GM12878 (cell line): ENCODE results near the gene MSANTD2. TPM values are rescaled to one million over a fixed set of nuclear protein-coding genes. Genes with fewer than 3 reads are reported as not detected.

Source experiments
- ATAC-seq: fragments of 200-7000 bp; cut with Tn5 transposase; 3 replicates; pipeline ENCODE4 v1.9.1; 2020; ENCODE audit warnings: mild to moderate bottlenecking, moderate library complexity
- BruUV-seq: library from RNA; stranded (reverse); fragments of 400-500 nt; replicated peaks from 2 replicates; lab custom pipeline; 2021; lab: Mats Ljungman, UMichigan
- CTCF ChIA-PET: fragments of 300-600 bp; sonication (Branson Sonifier 250); formaldehyde crosslinking; extraction: SDS; loops from one replicate; lab custom pipeline; 2021; ENCODE audit warnings: inconsistent platforms; lab: Yijun Ruan, JAX
- POLR2A ChIA-PET: fragments of 350-600 bp; formaldehyde crosslinking; extraction: SDS; loops from one replicate; lab custom pipeline; 2021; ENCODE audit warnings: inconsistent platforms; lab: Charles Lee
- RAD21 ChIA-PET: fragments of 300-600 bp; sonication (Branson Sonifier 250); formaldehyde crosslinking; loops from one replicate; lab custom pipeline; 2023; ENCODE audit warnings: antibody characterized with exemption; ENCODE audit not compliant: unreplicated experiment; lab: Charles Lee
- SMC1A ChIA-PET: fragments of 300-600 bp; sonication (Branson Sonifier 250); formaldehyde crosslinking; loops from one replicate; lab custom pipeline; 2023; ENCODE audit not compliant: unreplicated experiment, uncharacterized antibody; lab: Charles Lee
- DNase-seq: peaks from one replicate; pipeline ENCODE4 v3.0.0-alpha.2; 2011; ENCODE audit warnings: low read depth, low spot score
- FAIRE-seq: peaks from 3 replicates; lab custom pipeline; 2011; peaks lifted over from hg19 to GRCh38; lab: Jason Lieb, UNC
- H2AFZ ChIP-seq: 2 replicates; pipeline ENCODE4 v1.6.0; 2011; ENCODE audit warnings: low read depth, low read length, control low read depth; ENCODE audit not compliant: control insufficient read depth
- H3K27ac ChIP-seq: 2 replicates; pipeline ENCODE4 v1.5.1; 2011; ENCODE audit warnings: control low read depth; ENCODE audit not compliant: control insufficient read depth, insufficient read depth
- H3K27me3 ChIP-seq, 2 experiments: replicated peaks in 1 of 2; 2 replicates each; pipeline versions ENCODE4 v1.6.0 to v1.6.1; 2011; ENCODE audit warnings: low read length in 1 of 2; ENCODE audit not compliant: control insufficient read depth in 2 of 2, insufficient read depth in 2 of 2
- H3K36me3 ChIP-seq, 2 experiments: 2 replicates each; pipeline ENCODE4 v1.5.1; 2011; ENCODE audit warnings: low read length in 1 of 2; ENCODE audit not compliant: control insufficient read depth in 2 of 2, insufficient read depth in 2 of 2
- H3K4me1 ChIP-seq: 2 replicates; pipeline ENCODE4 v1.6.1; 2011; ENCODE audit warnings: mild to moderate bottlenecking, low read length, moderate library complexity, mixed read lengths; ENCODE audit not compliant: control insufficient read depth, insufficient read depth
- H3K4me2 ChIP-seq: 2 replicates; pipeline ENCODE4 v1.6.0; 2011; ENCODE audit warnings: control low read depth; ENCODE audit not compliant: control insufficient read depth, insufficient read depth
- H3K4me3 ChIP-seq: fragments of 200-600 bp; sonication (generic); 2 replicates; pipeline ENCODE4 v1.5.1; 2016
- H3K79me2 ChIP-seq: 2 replicates; pipeline ENCODE4 v1.6.0; 2011; ENCODE audit warnings: low read length; ENCODE audit not compliant: control insufficient read depth, insufficient read depth
- H3K9ac ChIP-seq: 2 replicates; pipeline ENCODE4 v1.8.0; 2011; ENCODE audit warnings: low read length, control low read depth, mixed read lengths; ENCODE audit not compliant: control insufficient read depth, insufficient read depth
- H3K9me3 ChIP-seq: replicated peaks from 3 replicates; pipeline ENCODE4 v1.5.1; 2011; ENCODE audit warnings: mild to moderate bottlenecking, low read length; ENCODE audit not compliant: control insufficient read depth, insufficient read depth
- H4K20me1 ChIP-seq: 2 replicates; pipeline ENCODE4 v1.6.0; 2011; ENCODE audit not compliant: control insufficient read depth, insufficient read depth
- E2F4 ChIP-seq: IDR thresholded peaks from 2 replicates; pipeline ENCODE4 v1.6.1; 2012; ENCODE audit warnings: low read depth, low read length, improper control_type of control experiment
- IRF5 ChIP-seq: fragments of 450-650 bp; IDR thresholded peaks from 2 replicates; pipeline ENCODE4 v1.6.1; 2017; ENCODE audit warnings: borderline replicate concordance
- LARP7 ChIP-seq: fragments of 450-650 bp; IDR thresholded peaks from 2 replicates; pipeline ENCODE4 v1.6.1; 2017; ENCODE audit warnings: mild to moderate bottlenecking
- MTA3 ChIP-seq: IDR thresholded peaks from 2 replicates; pipeline ENCODE4 v1.6.1; 2012; ENCODE audit warnings: low read length, inconsistent platforms, borderline replicate concordance
- NFYB ChIP-seq: IDR thresholded peaks from 2 replicates; pipeline ENCODE4 v1.6.1; 2011; ENCODE audit warnings: low read depth, mild to moderate bottlenecking, low read length, improper control_type of control experiment, moderate library complexity; ENCODE audit not compliant: insufficient read depth
- POLR2A ChIP-seq: IDR thresholded peaks from 2 replicates; pipeline ENCODE4 v1.6.1; 2011; ENCODE audit warnings: low read depth, mild to moderate bottlenecking, low read length
- SIX5 ChIP-seq: IDR thresholded peaks from 2 replicates; pipeline ENCODE4 v1.6.1; 2011; ENCODE audit warnings: mild to moderate bottlenecking, low read depth, low read length, moderate library complexity; ENCODE audit not compliant: severe bottlenecking
- SP1 ChIP-seq: IDR thresholded peaks from one replicate; pipeline ENCODE4 v1.6.1; 2011; ENCODE audit warnings: low read depth, low read length
- STAT3 ChIP-seq: IDR thresholded peaks from 2 replicates; pipeline ENCODE4 v1.6.1; 2011; ENCODE audit warnings: low read depth, low read length, improper control_type of control experiment
- WGBS: methylation state at CpG from one replicate; pipeline ENCODE4 v1.1.6; 2016; ENCODE audit warnings: low lambda C conversion rate; ENCODE audit not compliant: insufficient replicate concordance, insufficient coverage; ENCODE audit errors: missing lambda C conversion rate; 5-methylcytosine and 5-hydroxymethylcytosine counted together
- in situ Hi-C: fragments of 300-500 bp; cut with MboI; formaldehyde crosslinking; loops from 9 replicates; pipeline ENCODE4 v1.14.3; 2018; ENCODE audit warnings: mixed read lengths
- intact Hi-C: fragments of 100-400 bp; cut with micrococcal nuclease; formaldehyde crosslinking; loops from one replicate; pipeline ENCODE4 v1.14.2; 2022; ENCODE audit not compliant: unreplicated experiment
- polyA plus RNA-seq, 11 experiments: library from polyadenylated mRNA; depleted of rRNA in 4 of 11; unstranded in 6 of 11; stranded (reverse) in 5 of 11; fragments of >200 nt; fragmentation: Nextera tagmentation in 4 of 11; fragmentation: Illumina TruSeq in 1 of 11; extraction: Ambion mirVana in 4 of 11; extraction: Trizol in 1 of 11; gene quantifications; 1 replicate in 1 of 11; 2 replicates in 10 of 11; pipeline versions ENCODE4 v1.2.1 to v1.2.3, GENCODE V29; 2011 to 2016; ENCODE audit warnings: inconsistent platforms in 2 of 11, missing spikeins in 2 of 11, low read depth in 1 of 11
- total RNA-seq, 4 experiments: library from RNA; depleted of rRNA in 3 of 4; stranded (reverse); fragments of >200 nt in 3 of 4; fragmentation: Illumina TruSeq in 1 of 4; extraction: Trizol in 1 of 4; gene quantifications; 2 replicates each; pipeline versions ENCODE4 v1.2.1 to v1.2.3, GENCODE V29; 2013 to 2021

MSANTD2 gene
- total and polyA plus RNA-seq, 10 of the 15 experiments (the other 5 are each of a cell fraction or from before 2014, with no cell fraction given): 3.0 to 12.4 (median 8.0) TPM

GRCh38 chr11:124739479-124740276, 60.5 kb downstream of the MSANTD2 start, which contains the start of gene NRGN:
Gene NRGN, plus strand, starts transcription at chr11:124739942. Its CDS starts 143 bp downstream, at chr11:124740085.
- BruUV-seq: no TSS peak
- peak within 1 kb of the TSS; percentile 81 for H2AFZ ChIP-seq
- CTCF ChIA-PET: interaction anchor here (0.9 to 12.2 kb wide), 6 partner anchors 8 to 68 kb away, joined by 3 to 202 read pairs (median 6); partner anchors contain the start of genes ESAM, SIAE and SPA17
- WGBS: 3% methylated on average over 36 of the region's 59 CpGs
- peak; percentile 99 for ATAC-seq
- intact Hi-C loops (no loop called here), in situ Hi-C loops (no loop called here)
- H3K4me2 ChIP-seq: peak within 1 kb of the TSS; percentile 99
- H3K4me3 ChIP-seq: peak within 1 kb of the TSS; percentile 81
- H4K20me1 ChIP-seq: no peaks in the 10 kb centered on the region
- no peak for FAIRE-seq
- POLR2A ChIA-PET: interaction anchor here (1.6 kb wide), 1 partner anchor 13 kb away, joined by 5 read pairs; no protein-coding TSS in a partner anchor
- TF ChIP-seq SIX5 (peak; percentile 44), POLR2A (0 out of 2 replicates have a peak, but pooled peaks have one; percentile 45), IRF5 (no peak), LARP7 (0 out of 2 replicates have a peak, but pooled peaks have one; percentile 41), NFYB (peak; percentile 46; the same call in 1 of the 2 replicates), SP1 (peak; percentile 23), MTA3 (no peak), STAT3 (no peak), E2F4 (peak; percentile 64)
- no peak within 1 kb of the TSS for H3K27ac ChIP-seq
- H3K9ac ChIP-seq: peak within 1 kb of the TSS; percentile 29; the same call in 1 of the 2 replicates
- no peaks in the 10 kb centered on the region for H3K9me3 ChIP-seq
- peaks cover 10% of the 10 kb centered on the region for H3K4me1 ChIP-seq
- no peaks in the 10 kb centered on the region for H3K36me3 ChIP-seq
- H3K27me3 ChIP-seq: peaks cover 2 to 3% of the 10 kb centered on the region in 2 experiments; a peak in 1 of 4 replicates
- DNase-seq: no peak
- no peaks in the 10 kb centered on the region for H3K79me2 ChIP-seq
- SMC1A ChIA-PET: interaction anchor here (0.9 to 4.9 kb wide), 4 partner anchors 15 to 96 kb away, joined by 3 to 32 read pairs (median 4); no protein-coding TSS in a partner anchor
- RAD21 ChIA-PET: interaction anchor here (0.6 to 2.9 kb wide), 3 partner anchors 22 to 70 kb away, joined by 3 to 23 read pairs (median 4); no protein-coding TSS in a partner anchor
